Measurements from ENCODE around the gene ABHD14A. TPM values are rescaled to one million over a fixed set of nuclear protein-coding genes. Genes with fewer than 3 reads are reported as not detected.

Gene ABHD14A
- total RNA-seq, 6 experiments from 2014 or later, result 10.5 to 13.2 (median 11.0) TPM

DNA sequence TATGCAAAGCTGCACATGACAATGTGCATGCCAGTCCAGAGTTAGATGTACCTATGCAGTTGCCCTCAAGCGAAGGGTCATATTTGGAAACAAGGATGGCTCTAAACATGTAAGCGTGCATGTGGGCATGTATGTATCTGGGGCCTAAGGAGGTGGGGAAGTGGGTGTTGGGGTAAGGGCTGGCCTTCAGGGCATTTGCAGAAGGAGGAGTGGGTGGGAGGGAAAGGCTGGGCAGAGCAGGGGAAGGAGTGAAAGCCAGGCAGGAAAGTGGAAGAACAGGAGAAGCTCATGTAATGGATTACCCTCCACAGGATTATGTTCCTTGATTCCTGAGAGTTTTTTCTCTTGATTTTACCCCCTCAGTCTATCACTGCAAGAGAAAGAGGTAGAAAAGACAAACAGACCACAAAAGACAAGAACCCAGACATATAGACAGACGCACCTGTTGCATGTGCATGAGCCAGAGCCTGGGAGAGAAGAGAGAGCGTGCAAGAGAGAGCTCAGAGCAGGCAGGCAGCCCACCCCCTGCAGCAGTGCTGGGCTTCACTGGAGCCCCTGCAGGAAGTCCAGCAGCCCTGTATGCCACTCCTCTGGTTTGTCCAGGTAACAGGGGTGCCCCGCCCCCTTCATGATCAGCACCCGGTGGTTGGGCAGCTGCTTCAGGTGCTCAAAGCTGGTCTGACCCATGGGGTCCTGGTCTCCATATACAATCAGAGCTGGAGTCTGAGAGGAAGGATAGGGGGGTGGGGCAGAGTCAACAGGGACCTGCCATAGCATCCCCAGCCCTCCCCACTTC, 5.8 kb upstream of the ABHD14A start:
- Mint-ChIP-seq H3K36me3 (ENCODE audit: low read depth) (no peaks in the 10 kb centered on the region; the same call in 1 of the 2 replicates), H3K27ac (no peak overlapping the region; the same call in 1 of the 2 replicates), H3K4me3 (no peak overlapping the region), H3K9me3 (no peaks in the 10 kb centered on the region), H3K4me1 (ENCODE audit: low read depth) (peaks cover 28% of the 10 kb centered on the region), H3K27me3 (ENCODE audit: insufficient read depth) (no peaks in the 10 kb centered on the region; the same call in 1 of the 2 replicates)
- no peak for DNase-seq
- no peak for TF ChIP-seq CTCF (IDR thresholded peaks at IDR 0.05)

GRCh38 chr3:51969841-51970240, 5.0 kb upstream of the ABHD14A start:
- DNase-seq, result no peak
- Mint-ChIP-seq H3K27me3 (ENCODE audit: insufficient read depth) (no peaks in the 10 kb centered on the region), H3K9me3 (no peaks in the 10 kb centered on the region), H3K27ac (no peak overlapping the region), H3K4me1 (ENCODE audit: low read depth) (peaks cover 27% of the 10 kb centered on the region), H3K36me3 (ENCODE audit: low read depth) (no peaks in the 10 kb centered on the region; the same call in 1 of the 2 replicates), H3K4me3 (no peak overlapping the region)
- no peak for TF ChIP-seq CTCF (IDR thresholded peaks at IDR 0.05)

DNA sequence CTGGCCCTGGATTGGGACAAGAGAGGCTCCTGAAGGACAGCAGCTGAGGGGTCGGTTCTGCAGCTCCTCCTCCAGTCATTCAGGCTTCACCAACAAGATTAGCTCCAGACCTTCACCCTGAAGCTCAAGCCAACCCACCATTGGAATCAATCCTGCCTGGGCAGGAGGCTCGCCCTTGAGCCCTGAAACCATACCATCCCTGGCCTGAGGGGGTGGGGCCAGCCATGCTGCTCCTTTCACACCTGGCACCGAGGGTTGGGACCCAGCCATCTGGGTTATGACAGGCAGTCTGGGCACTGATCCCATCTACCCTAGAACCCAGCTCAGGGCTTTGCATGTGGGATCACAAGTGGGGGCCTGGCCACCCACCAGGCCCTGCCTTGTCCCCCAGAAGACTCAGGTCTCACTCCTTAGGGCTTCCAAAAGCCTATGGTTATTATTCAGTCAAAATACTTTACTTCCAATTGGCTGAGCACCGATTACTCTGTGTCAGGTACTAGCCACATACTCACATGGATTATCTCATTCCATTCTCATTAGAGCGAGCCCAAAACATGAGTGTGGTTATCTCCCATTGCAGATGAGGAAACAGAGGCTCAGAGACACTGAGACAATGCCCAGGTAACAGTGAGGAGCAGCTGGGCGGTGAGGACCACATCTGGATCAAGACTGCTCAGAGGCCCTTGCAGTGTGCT, 4.1 kb upstream of the ABHD14A start:
- H3K27me3 Mint-ChIP-seq (ENCODE audit: insufficient read depth), result no peaks in the 10 kb centered on the region
- H3K27ac Mint-ChIP-seq, result no peak overlapping the region
- no peak for DNase-seq
- peaks cover 26% of the 10 kb centered on the region for H3K4me1 Mint-ChIP-seq (ENCODE audit: low read depth)
- no peak overlapping the region for H3K4me3 Mint-ChIP-seq
- no peaks in the 10 kb centered on the region for H3K9me3 Mint-ChIP-seq
- TF ChIP-seq CTCF (IDR thresholded peaks at IDR 0.05), result no peak
- no peaks in the 10 kb centered on the region; the same call in 1 of the 2 replicates for H3K36me3 Mint-ChIP-seq (ENCODE audit: low read depth)

- no peak overlapping the region for H3K27ac Mint-ChIP-seq
- H3K4me3 Mint-ChIP-seq, result no peak overlapping the region
- no peak for DNase-seq
- H3K36me3 Mint-ChIP-seq (ENCODE audit: low read depth), result no peaks in the 10 kb centered on the region; the same call in 1 of the 2 replicates
- no peak for TF ChIP-seq CTCF (IDR thresholded peaks at IDR 0.05)
- H3K4me1 Mint-ChIP-seq (ENCODE audit: low read depth), result peaks cover 26% of the 10 kb centered on the region
- no peaks in the 10 kb centered on the region for H3K27me3 Mint-ChIP-seq (ENCODE audit: insufficient read depth)
- no peaks in the 10 kb centered on the region for H3K9me3 Mint-ChIP-seq
Measured at GRCh38 chr3:51971350-51971749, 3.5 kb upstream of the ABHD14A start.

- H3K4me1 Mint-ChIP-seq (ENCODE audit: low read depth), result peaks cover 22% of the 10 kb centered on the region
- peak overlapping the region; percentile 94 for H3K27ac Mint-ChIP-seq
- H3K9me3 Mint-ChIP-seq, result no peaks in the 10 kb centered on the region
- peak; percentile 70 for TF ChIP-seq CTCF (IDR thresholded peaks at IDR 0.05)
- no peaks in the 10 kb centered on the region for H3K27me3 Mint-ChIP-seq (ENCODE audit: insufficient read depth)
- H3K4me3 Mint-ChIP-seq, result peak overlapping the region; percentile 97
- H3K36me3 Mint-ChIP-seq (ENCODE audit: low read depth), result no peaks in the 10 kb centered on the region; the same call in 1 of the 2 replicates
- no peak for DNase-seq
Measured at GRCh38 chr3:51974277-51974962, 444 bp upstream of the ABHD14A start.

Data from HFFc6 (cell line).